ENCODE measurements around the gene MAT2A.

MAT2A gene

GRCh38 chr2:85538507-85539360 is at the start of gene MAT2A:
TSS of gene MAT2A (plus strand) at chr2:85539168. CDS start at chr2:85539288, 120 bp downstream.
- DNase-seq, result peak; percentile 88 to 92

GRCh38 chr2:85490861-85491755 is 47.9 kb upstream of the MAT2A start:
- DNase-seq, result no peak

DNA sequence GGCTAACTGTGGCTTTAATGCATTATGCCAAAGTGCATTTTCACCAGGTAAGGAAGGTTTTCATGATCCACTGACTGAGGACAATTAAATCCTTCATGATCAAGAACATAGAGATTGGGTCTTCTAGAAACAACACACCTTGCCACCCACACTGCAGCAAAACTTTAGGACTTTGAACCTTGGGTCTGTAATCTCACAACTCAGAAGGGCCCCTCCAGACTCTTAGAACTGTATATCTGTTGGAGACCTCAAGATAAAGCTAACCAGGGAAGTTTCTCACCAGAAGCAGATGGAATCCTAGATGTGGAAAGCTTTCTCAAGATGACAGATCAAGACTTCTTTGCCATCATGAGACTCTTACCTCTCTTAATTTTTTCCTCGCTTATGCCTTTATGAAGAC is 42.5 kb upstream of the MAT2A start:
- no peak for DNase-seq

DNA sequence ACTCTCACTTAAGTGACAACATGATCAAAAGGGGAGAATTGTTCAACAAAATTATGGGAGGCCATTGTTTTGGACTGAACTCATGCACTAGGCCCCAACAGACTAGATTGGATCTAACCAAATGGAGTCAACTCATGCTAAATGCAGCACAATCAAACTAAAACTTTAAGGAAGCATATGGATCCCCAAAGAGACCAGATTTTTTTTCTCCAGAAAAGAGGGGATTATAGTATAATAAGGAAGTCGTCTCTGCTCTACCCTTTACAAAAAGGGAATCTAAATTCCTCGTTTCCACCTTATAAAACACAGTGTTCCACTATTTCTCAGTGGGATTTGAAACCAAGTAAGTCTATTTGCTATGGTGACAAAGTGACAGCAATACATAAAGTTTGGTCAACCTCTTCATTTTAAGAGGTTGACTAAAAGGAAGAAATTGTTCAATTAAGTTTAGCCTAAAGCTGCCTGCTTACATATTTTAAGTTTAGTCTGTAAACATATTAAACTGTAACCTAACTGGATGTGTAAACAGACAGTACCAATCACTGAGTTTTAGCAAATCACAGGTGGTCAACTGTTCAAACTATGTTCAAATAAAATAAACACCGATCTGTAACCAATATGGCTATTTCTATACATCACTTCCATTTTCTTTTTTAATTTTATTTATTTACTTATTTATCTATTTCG is 40.9 kb upstream of the MAT2A start:
- no peak for DNase-seq

DNA sequence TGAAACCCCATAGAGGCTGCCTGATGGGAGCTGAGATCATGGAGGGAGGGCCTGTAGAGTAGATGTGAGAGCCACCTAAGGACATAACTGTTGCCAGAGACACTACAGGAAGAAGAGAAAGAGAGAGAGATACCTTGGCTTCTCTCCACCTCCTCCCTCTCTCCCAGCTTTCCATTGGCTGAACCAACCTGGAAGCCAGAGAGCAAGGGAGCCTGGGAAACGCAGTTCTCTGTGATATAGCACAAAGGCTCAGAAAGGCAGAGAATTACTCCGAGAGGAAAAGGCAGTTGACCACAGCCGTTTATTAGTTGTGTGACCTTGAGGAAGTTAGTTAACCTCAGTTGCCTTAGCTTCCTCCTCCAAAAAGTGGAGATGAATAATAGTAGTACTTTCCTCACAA is 37.7 kb upstream of the MAT2A start:
- DNase-seq, result peak in 1 of 2 donors; percentile 36

DNA sequence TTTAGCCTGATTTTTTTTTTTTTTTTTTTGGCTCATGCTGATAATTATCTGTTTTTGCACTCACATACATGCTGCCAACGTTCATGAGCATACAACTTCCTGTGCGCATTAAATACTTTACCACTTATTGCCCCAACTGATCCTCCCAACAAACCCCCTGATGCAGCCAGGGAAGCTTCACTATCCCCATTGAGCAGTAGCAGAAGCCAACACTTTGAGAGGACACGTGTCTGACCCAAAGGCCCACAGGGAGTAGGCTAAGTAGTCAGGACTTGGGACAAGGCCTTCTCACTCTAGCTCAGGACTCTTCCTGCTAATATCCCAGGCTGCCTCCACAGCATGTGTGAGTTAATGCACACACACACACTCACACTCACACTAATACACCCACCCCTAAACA is 36.2 kb upstream of the MAT2A start:
- no peak for DNase-seq

GRCh38 chr2:85503168-85503850 is 35.7 kb upstream of the MAT2A start:
- DNase-seq, result no peak

DNA sequence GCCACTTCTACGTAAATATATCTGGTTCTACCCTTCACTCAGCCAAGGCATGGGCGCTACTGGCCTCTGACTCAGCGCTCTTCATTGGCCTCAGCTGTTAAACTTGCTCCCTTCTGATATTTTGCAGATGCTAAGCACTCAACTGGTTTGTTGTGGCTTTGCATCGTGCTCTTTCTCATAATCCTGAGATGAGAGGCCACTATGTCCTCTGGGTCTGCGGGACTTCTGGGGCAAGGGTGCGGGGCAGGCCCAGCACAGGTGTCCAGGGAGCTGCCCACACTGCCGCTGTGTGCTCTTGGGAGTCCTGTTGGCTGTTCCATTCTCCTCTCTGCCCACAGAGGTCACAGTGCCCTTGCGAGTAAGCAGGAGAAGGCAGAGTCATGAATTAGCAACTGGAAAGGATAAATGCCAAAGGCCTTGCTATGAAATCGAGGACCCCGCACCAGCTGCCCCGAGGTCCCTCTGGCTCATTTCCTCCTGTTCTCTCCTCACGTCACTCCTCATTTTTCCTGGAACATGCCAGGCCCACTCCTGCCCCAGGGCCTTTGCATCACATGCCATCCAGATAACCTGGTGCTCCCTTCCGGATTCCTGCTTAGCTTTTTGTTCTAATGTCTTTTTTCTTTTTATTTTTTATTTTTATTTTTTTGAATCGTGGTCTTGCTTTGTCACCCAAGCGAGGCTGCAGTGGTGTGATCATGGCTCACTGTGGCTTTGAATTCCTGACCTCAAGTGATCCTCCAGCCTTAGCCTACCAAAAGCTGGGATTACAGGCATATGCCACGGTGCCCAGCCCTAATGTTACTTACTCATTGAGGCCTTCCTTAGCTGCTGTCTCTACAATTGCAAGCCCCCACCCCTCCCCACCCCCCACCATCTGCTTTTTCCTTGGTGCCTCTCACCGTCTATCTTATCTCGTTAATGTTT is 34.9 kb upstream of the MAT2A start:
- DNase-seq, result no peak

GRCh38 chr2:85504778-85505261 is 34.1 kb upstream of the MAT2A start:
- no peak for DNase-seq

- no peak for DNase-seq
Measured at GRCh38 chr2:85505551-85506238, 33.3 kb upstream of the MAT2A start.

DNA sequence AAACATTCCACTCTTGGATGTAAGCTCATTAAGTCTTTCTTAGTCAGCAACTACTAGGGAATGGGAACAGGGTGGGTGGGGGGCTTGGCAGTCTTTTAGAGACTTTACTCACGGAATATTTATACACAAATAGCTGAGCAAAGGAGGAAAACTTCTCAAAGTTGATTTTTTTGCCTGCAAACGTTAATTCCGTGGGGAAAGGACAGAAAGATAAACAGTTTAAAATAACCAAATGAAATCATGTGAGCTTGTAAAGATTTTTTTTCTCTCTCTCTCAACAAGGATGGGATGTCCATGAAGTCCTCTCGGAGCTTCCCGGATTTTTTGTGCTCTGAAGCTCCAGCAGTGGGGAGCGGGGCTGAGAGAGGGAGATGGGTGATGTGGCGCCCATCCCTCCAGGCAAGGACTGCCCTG is 32.2 kb upstream of the MAT2A start:
- no peak for DNase-seq

- DNase-seq, result peak; percentile 8 to 15
Measured at GRCh38 chr2:85511008-85511811, 27.8 kb upstream of the MAT2A start.

DNA sequence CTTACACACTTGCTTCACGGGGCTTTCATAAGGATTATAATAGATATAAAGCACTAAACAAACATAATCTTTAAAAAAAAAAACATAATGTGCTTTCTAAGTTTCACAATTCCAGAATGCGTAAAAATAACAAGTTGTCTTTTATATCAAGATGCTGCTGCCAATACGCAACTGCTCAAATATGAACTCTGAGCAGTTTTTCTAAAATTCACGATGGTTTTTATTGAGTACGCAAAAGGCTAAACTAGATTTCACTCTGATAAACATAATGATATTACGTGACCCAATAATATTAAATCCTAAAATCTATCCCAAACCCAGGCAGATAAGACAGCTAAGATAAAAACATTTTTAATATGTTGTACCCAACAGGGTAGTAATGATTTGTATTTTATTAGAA is 24.6 kb upstream of the MAT2A start:
- DNase-seq, result no peak

DNA sequence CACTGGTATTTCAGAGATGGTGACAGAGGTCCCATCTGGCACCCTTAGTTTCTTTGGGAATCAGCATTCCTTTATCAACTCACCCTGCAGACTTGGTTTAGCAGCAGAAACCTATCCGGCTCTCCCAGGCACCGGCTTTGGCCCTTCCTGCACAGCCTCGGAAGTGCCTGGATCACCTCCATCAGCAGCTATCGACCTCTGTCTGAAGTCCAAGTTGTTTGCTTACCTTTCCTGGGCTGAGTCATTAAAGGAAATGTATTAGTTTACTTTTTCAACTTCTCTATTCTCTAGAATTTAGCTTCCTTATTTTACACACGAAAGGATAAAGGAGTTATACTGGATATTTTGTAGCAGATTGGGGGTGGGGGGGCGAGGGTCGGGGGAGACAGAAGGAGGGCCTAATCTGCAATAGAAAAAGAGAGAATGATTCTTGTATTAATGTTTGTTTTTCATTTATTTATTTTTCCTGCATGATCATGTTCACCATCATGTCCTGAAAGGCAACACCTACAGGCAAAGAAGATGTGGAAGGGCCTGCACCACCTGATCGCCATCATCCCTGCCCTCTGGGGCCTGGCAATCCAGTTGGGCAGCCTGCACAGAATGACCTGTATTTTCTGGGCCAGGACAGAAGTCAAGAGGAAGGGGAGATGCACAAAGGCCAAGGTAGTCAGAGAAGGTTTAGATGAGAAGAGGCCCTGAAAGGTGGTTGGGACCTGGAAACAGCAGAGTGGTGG is 22.1 kb upstream of the MAT2A start:
- no peak for DNase-seq

DNA sequence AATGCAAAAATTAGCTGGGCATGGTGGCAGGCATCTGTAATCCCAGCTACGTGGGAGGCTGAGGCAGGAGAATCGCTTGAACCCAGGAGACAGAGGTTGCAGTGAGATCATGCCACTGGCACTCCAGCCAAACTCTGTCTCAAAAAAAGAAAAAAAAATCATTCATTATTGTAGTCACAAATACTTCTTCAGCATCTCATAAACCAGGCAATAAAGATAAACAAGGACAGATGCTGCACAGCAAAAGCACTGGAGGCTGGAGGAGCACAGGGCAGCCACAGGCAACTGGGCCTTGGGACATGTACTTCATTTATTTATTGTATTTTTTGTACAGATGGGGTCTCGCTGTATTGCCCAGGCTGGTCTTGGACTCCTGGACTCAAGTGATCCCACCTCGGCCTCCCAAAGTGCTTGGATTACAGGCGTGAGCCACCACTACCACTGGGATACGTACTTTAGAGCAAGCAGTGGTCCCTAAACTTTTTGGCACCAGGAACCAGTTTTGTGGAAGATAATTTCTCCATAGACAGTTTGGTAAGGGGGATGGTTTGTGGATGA is 16.8 kb upstream of the MAT2A start:
- no peak for DNase-seq

DNA sequence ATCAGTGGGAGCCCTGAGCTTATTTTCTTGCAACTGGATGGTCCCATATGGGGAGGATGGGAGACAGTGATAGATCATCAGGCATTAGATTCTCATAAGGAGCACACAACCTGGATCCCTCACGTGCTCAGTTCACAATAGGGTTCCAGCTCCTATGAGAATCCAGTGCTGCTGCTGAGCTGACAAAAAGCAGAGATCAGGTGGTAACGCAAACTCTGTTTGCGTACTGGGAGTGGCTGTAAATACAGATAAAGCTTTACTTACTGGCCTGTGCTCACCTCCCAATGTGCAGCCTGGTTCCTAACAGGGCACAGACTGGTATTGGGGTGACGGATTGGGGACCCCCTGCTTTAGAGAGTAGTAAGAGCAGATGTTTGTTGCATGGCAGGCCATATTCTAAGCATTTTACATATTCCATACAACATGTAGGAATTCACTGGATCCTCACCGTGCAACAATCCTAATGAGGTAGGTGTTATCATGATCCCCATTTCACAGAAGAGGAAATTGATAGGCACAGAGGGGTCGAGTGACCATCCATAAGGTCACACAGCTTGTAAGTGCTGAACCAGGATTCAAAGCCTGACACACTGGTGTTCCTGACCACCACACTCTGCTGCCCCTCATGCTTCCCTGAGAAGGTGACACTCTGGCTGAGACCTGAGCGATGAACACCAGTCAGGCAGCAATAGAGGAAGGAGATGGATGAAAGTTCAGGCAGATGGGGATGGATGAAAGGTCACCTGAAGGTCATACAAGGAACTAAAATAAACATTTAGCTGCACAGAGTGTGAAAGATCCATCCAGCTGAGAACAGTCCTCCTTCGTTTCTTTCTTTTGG is 15.7 kb upstream of the MAT2A start:
- no peak for DNase-seq

DNA sequence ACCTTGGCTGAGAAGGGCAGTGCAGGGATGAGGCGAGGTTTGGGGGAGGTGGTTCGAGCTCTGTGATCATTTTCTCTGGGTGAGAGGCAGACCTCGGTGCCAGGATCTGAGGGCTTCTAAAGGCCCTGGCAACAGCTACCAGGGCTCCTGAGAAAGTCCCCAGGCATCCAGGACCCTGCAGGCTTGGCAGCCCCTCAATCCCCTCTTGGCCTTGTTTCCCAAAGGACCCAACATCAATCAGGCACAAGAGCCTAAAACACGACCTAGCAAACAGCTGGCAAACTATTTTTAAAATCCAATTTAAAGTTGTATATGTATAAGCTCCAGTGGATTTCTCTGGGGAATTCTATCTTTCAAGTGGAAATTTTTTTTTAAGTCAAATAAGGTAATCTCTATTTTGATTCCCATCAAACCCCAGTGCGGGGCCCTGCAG is 15.0 kb upstream of the MAT2A start:
- no peak for DNase-seq

Measured in CD4-positive, alpha-beta T cell treated with Interferon alpha-2 for 1 hour (primary cell).